ENCODE results near the gene CERCAM. TPM values are rescaled to one million over a fixed set of nuclear protein-coding genes. Genes with fewer than 3 reads are reported as not detected.
A peak's percentile ranks its signal among the peaks of the same experiment; 100 is the strongest.
"Not testable (repeated sequence)": the region's sequence is repeated elsewhere in the genome, so short reads cannot be mapped to it uniquely, and the experiment has no call there.

Gene CERCAM
- total RNA-seq, 1 donor from 2014 or later, result 47.3 TPM

DNA sequence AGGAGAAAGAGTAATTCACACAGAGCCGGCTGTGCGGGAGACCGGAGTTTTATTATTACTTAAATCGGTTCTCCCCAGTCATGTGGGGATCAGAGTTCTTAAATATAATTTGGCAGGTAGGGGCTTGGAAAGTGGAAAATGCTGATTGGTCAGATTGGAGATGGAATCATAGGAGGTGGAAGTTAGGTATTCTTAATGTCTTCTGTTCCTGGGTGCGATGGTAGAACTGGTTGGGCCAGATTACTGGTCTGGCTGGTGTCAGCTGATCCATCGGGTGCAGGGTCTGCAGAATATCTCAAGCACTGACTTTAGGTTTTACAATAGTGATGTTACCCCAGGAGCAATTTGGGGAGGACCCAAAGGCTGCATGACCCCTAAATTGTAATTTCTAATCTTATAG, 4.6 kb upstream of the CERCAM start:
- Mint-ChIP-seq H3K27ac (peak overlapping the region; percentile 98), H3K9me3 (no peaks in the 10 kb centered on the region), H3K4me1 (ENCODE audit: unreplicated experiment) (peaks cover 14% of the 10 kb centered on the region), H3K27me3 (peaks cover 16% of the 10 kb centered on the region), H3K4me3 (peak overlapping the region; percentile 84), H3K36me3 (no peaks in the 10 kb centered on the region)
- DNase-seq (ENCODE audit: extremely low spot score, unreplicated experiment), result no peak
- TF ChIP-seq, protein P1, sequence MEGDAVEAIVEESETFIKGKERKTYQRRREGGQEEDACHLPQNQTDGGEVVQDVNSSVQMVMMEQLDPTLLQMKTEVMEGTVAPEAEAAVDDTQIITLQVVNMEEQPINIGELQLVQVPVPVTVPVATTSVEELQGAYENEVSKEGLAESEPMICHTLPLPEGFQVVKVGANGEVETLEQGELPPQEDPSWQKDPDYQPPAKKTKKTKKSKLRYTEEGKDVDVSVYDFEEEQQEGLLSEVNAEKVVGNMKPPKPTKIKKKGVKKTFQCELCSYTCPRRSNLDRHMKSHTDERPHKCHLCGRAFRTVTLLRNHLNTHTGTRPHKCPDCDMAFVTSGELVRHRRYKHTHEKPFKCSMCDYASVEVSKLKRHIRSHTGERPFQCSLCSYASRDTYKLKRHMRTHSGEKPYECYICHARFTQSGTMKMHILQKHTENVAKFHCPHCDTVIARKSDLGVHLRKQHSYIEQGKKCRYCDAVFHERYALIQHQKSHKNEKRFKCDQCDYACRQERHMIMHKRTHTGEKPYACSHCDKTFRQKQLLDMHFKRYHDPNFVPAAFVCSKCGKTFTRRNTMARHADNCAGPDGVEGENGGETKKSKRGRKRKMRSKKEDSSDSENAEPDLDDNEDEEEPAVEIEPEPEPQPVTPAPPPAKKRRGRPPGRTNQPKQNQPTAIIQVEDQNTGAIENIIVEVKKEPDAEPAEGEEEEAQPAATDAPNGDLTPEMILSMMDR (conservative IDR thresholded peaks at IDR 0.05), result no peak

DNA sequence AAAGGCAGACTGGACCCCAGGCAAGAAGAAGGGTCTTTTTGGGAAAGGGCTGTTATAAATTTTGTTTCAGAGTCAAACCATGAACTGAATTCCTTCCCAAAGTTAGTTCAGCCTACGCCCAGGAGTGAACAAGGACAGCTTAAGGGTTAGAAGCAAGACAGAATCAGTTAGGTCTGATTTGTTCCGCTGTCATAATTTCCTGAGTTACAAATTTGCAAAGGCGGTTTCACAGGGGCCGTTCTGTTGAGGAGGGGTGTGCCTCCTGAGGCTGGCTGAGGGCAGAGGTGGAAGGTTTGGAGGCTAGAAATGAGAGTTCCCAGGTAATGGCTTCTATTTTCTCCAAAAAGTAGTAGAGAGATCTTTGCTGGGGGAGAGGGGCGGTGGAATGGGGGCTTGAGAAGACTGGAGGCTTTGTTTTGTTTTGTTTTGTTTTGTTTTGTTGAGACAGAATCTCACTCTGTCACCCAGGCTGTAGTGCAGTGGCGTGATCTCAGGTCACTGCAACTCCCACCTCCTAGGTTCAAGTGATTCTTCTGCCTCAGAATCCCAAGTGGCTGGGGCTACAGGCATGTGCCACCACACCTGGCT, 4.1 kb upstream of the CERCAM start:
- Mint-ChIP-seq H3K4me3 (peak overlapping the region; percentile 84), H3K27ac (peak overlapping the region; percentile 98), H3K36me3 (no peaks in the 10 kb centered on the region), H3K9me3 (no peaks in the 10 kb centered on the region), H3K27me3 (peaks cover 13% of the 10 kb centered on the region), H3K4me1 (ENCODE audit: unreplicated experiment) (peaks cover 10% of the 10 kb centered on the region)
- TF ChIP-seq, protein P1 (conservative IDR thresholded peaks at IDR 0.05), result no peak
- no peak for DNase-seq (ENCODE audit: extremely low spot score, unreplicated experiment)

DNA sequence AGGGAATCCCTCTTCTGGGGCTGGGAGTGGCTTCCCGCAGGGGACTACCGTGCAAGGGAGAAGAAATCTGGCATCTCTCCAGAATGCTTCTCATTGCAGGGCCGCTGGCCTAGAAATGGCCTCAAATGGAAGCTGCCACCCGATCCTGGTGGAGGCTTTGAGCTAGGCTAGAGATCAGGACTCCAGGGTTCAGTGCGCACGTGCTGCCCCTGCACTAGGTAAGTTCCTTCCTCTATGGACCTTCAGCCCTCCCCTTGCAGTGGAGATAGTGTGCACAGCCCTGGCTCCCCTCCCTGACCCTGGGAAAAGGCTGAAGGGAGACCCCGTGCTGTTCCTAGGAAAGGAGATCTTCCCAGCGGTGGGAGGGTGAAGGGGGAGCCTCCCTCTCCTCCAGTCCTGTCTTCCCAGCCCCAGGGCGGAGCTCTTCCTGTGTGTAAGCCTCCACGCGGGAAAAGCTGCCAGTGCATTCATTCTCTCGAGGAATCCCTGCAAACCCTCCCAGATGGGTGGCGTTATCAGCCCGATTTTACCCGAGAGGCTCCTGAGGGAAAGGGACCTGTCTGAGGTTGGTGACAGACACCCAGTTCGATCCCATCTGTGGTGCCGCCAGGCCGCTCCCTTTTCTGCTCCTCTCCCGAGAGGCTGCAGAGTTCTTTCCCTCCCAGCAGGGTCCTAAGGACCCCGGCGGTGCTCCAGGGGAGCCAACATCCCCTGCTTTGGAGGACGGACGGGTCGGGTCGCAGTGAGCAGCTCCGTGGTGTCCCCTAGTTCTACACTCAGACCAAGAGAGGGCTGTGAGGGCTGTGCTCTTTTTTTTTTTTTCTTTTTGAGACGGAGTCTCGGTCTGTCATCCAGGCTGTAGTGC, 1.4 kb upstream of the CERCAM start:
- Mint-ChIP-seq H3K4me1 (ENCODE audit: unreplicated experiment) (peaks cover 10% of the 10 kb centered on the region), H3K27me3 (peaks cover 12% of the 10 kb centered on the region), H3K36me3 (no peaks in the 10 kb centered on the region), H3K4me3 (peak overlapping the region; percentile 83), H3K27ac (peak overlapping the region; percentile 84), H3K9me3 (no peaks in the 10 kb centered on the region)
- DNase-seq (ENCODE audit: extremely low spot score, unreplicated experiment), result no peak
- TF ChIP-seq, protein P1 (conservative IDR thresholded peaks at IDR 0.05), result no peak

DNA sequence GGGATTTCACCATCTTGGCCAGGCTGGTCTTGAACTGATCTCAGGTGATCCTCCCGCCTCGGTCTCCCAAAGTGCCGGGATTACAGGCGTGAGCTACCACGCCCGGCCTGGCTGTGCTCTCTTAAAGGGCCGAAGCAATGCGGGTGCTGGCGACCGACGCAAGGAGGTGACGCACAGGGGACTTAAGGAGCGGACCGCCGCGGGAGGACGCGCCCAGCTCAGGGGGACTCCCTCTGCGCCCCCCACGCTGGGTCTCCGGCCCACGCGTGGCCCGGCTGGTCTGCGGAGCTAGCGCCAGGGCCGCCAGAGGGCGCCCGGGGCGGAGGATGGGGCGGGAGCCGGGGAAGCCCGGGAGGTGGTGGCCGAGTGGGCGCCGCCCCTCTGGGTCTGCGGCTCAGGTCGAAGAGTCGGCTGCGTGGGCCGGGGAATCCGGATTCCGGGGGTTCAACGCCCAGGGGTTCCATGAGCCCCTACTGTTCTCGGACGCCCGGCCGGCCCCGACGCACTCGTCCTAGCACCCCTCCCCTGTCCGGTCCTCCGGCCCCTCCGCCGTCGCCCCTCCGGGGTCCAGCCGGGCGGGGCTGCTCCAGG, 502 bp upstream of the CERCAM start:
- peak; percentile 84 for DNase-seq (ENCODE audit: extremely low spot score, unreplicated experiment)
- TF ChIP-seq, protein P1 (conservative IDR thresholded peaks at IDR 0.05), result peak; percentile 83
- H3K27me3 Mint-ChIP-seq, result peaks cover 7% of the 10 kb centered on the region

DNA sequence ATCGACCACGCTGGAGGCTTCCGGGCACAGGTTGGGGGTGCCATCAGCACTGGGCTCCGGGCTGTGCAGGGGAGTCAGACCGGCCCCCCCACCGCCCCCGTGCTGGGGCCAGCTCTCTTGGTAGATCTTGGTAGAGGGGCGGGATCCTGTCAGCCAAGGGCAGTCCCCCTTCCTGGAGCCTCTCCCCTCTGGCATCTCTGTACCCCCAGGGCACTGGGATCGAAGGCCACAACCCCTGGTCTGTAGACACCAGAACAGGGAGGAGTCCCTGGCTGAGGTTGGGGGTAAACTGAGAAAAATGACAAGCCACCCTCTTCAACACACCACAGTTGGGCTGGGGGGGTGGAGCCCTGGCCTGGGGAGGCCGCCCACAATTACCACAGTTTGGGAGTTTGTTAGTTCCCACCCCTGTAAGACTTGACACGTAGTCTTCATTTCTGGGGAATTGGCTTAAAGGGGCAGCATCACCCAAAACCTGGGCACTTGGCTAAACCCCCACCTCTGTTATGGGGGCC, 882 bp downstream of the CERCAM start:
- H3K27ac Mint-ChIP-seq, result no peak overlapping the region
- H3K27me3 Mint-ChIP-seq, result peaks cover 1% of the 10 kb centered on the region
- TF ChIP-seq, protein P1 (conservative IDR thresholded peaks at IDR 0.05), result no peak
- peak overlapping the region; percentile 83 for H3K4me3 Mint-ChIP-seq
- no peaks in the 10 kb centered on the region for H3K9me3 Mint-ChIP-seq
- no peaks in the 10 kb centered on the region for H3K36me3 Mint-ChIP-seq
- DNase-seq (ENCODE audit: extremely low spot score, unreplicated experiment), result no peak
- peaks cover 2% of the 10 kb centered on the region for H3K4me1 Mint-ChIP-seq (ENCODE audit: unreplicated experiment)

More for the DNA sequence above, 502 bp upstream of the CERCAM start:
- Mint-ChIP-seq H3K4me1 (ENCODE audit: unreplicated experiment) (peaks cover 10% of the 10 kb centered on the region), H3K9me3 (no peaks in the 10 kb centered on the region), H3K27ac (peak overlapping the region; percentile 79), H3K4me3 (peak overlapping the region; percentile 83), H3K36me3 (no peaks in the 10 kb centered on the region)

DNA sequence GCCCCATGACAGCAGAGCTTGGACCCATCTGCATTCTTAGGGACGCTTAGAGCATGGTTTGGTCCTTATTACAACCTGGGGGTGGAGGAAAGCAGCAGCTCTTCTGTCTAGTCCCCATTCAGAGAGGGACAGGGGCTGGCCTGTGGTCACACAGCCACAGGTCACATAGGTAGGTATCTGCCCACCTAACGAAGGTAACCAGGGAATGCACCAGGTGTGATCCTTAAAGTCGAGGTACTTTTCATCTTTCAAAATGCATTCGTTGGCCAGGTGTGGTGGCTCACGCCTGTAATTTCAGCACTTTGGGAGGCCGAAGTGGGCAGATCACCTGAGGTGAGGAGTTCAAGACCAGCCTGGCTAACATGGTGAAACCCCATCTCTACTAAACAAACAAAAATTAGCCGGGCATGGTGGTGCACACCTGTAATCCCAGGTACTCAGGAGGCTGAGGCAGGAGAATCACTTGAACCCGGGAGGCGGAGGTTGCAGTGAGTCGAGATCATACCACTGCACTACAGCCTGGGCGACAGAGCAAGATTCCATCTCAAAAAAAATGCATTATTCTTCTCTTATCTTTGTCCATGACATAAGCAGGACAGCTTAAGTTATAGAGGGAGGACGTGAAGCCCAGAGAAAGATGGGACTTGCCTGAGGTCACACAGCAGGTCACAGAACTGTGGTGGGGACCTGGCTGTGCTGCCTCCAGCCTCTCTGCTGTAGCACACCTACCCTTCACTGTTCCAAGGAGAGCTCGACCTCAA, 1.5 kb downstream of the CERCAM start:
- Mint-ChIP-seq H3K27ac (peak overlapping the region; percentile 69), H3K4me3 (peak overlapping the region; percentile 59)
- not testable (repeated sequence) for H3K27me3 Mint-ChIP-seq; H3K4me1 Mint-ChIP-seq (ENCODE audit: unreplicated experiment); H3K36me3 Mint-ChIP-seq; DNase-seq (ENCODE audit: extremely low spot score, unreplicated experiment); H3K9me3 Mint-ChIP-seq

All from type B pancreatic cell (in vitro differentiated cells).